Measurements from ENCODE around the gene TNFRSF1B. TPM values are rescaled to one million over a fixed set of nuclear protein-coding genes. Genes with fewer than 3 reads are reported as not detected.

Gene TNFRSF1B
- total and polyA plus RNA-seq, 2 donors (not counting 1 experiment from before 2014, with no cell fraction given) = 24.8 to 27.5 TPM

- Histone ChIP-seq H4K20me1 (ENCODE audit: control insufficient read depth, extremely low read depth, insufficient read depth, low read length) (no peaks in the 10 kb centered on the region), H3K4me2 (ENCODE audit: extremely low read depth, insufficient read depth, low read length) (no peak overlapping the region), H3K27ac (ENCODE audit: insufficient read depth, low read length) (no peak overlapping the region), H2AFZ (ENCODE audit: low read length) (no peak overlapping the region), H3K9me3 (ENCODE audit: control insufficient read depth, insufficient read depth, low read depth, low read length) (no peaks in the 10 kb centered on the region), H3K4me1 (ENCODE audit: control insufficient read depth, extremely low read depth, insufficient read depth, low read length) (no peaks in the 10 kb centered on the region), H3K27me3 (ENCODE audit: control insufficient read depth, insufficient read depth, low read length) (no peaks in the 10 kb centered on the region), H3K9ac (ENCODE audit: insufficient read depth, low read length) (no peak overlapping the region), H3K4me3 (replicated peaks in 1 of 4; ENCODE audit: control extremely low read depth in 1 of 4, insufficient read depth in 1 of 4, low read depth in 3 of 4, low read length in 4 of 4) (no peak overlapping the region), H3K79me2 (ENCODE audit: control insufficient read depth, insufficient read depth, low read length) (no peaks in the 10 kb centered on the region), H3K36me3 (ENCODE audit: control insufficient read depth, insufficient read depth, low read length) (no peaks in the 10 kb centered on the region)
- no peak for TF ChIP-seq EZH2 (IDR thresholded peaks at IDR 0.05; ENCODE audit: low read length, missing control alignments)
- TF ChIP-seq CTCF (conservative IDR thresholded peaks at IDR 0.05 in 1 of 2, IDR thresholded peaks at IDR 0.05 in 1 of 2; ENCODE audit: low read depth in 1 of 2, low read length in 2 of 2) = no peak
- DNase-seq (ENCODE audit: low read depth in 2 of 2) = no peak
Observed at GRCh38 chr1:12127206-12127810, 39.5 kb upstream of the TNFRSF1B start.

- no peaks in the 10 kb centered on the region for H3K9me3 ChIP-seq (ENCODE audit: control insufficient read depth, insufficient read depth, low read depth, low read length)
- no peaks in the 10 kb centered on the region for H3K27me3 ChIP-seq (ENCODE audit: control insufficient read depth, insufficient read depth, low read length)
- no peak for DNase-seq (ENCODE audit: low read depth in 2 of 2)
- no peaks in the 10 kb centered on the region for H3K36me3 ChIP-seq (ENCODE audit: control insufficient read depth, insufficient read depth, low read length)
- TF ChIP-seq EZH2 (IDR thresholded peaks at IDR 0.05; ENCODE audit: low read length, missing control alignments) = no peak
- no peak for TF ChIP-seq CTCF (conservative IDR thresholded peaks at IDR 0.05 in 1 of 2, IDR thresholded peaks at IDR 0.05 in 1 of 2; ENCODE audit: low read depth in 1 of 2, low read length in 2 of 2)
- H2AFZ ChIP-seq (ENCODE audit: low read length) = no peak overlapping the region
- H3K9ac ChIP-seq (ENCODE audit: insufficient read depth, low read length) = no peak overlapping the region
- no peak overlapping the region for H3K4me2 ChIP-seq (ENCODE audit: extremely low read depth, insufficient read depth, low read length)
- no peaks in the 10 kb centered on the region for H3K4me1 ChIP-seq (ENCODE audit: control insufficient read depth, extremely low read depth, insufficient read depth, low read length)
- H3K79me2 ChIP-seq (ENCODE audit: control insufficient read depth, insufficient read depth, low read length) = no peaks in the 10 kb centered on the region
- no peaks in the 10 kb centered on the region for H4K20me1 ChIP-seq (ENCODE audit: control insufficient read depth, extremely low read depth, insufficient read depth, low read length)
- no peak overlapping the region for H3K27ac ChIP-seq (ENCODE audit: insufficient read depth, low read length)
- H3K4me3 ChIP-seq (replicated peaks in 1 of 4; ENCODE audit: control extremely low read depth in 1 of 4, insufficient read depth in 1 of 4, low read depth in 3 of 4, low read length in 4 of 4) = no peak overlapping the region
Observed at GRCh38 chr1:12128120-12128519, 38.7 kb upstream of the TNFRSF1B start.

- Histone ChIP-seq H2AFZ (ENCODE audit: low read length) (no peak overlapping the region), H3K27ac (ENCODE audit: insufficient read depth, low read length) (no peak overlapping the region), H3K79me2 (ENCODE audit: control insufficient read depth, insufficient read depth, low read length) (no peaks in the 10 kb centered on the region), H3K4me1 (ENCODE audit: control insufficient read depth, extremely low read depth, insufficient read depth, low read length) (no peaks in the 10 kb centered on the region), H3K9ac (ENCODE audit: insufficient read depth, low read length) (no peak overlapping the region), H4K20me1 (ENCODE audit: control insufficient read depth, extremely low read depth, insufficient read depth, low read length) (no peaks in the 10 kb centered on the region), H3K4me3 (replicated peaks in 1 of 4; ENCODE audit: control extremely low read depth in 1 of 4, insufficient read depth in 1 of 4, low read depth in 3 of 4, low read length in 4 of 4) (no peak overlapping the region), H3K4me2 (ENCODE audit: extremely low read depth, insufficient read depth, low read length) (no peak overlapping the region), H3K36me3 (ENCODE audit: control insufficient read depth, insufficient read depth, low read length) (no peaks in the 10 kb centered on the region), H3K9me3 (ENCODE audit: control insufficient read depth, insufficient read depth, low read depth, low read length) (no peaks in the 10 kb centered on the region), H3K27me3 (ENCODE audit: control insufficient read depth, insufficient read depth, low read length) (no peaks in the 10 kb centered on the region)
- DNase-seq (ENCODE audit: low read depth in 2 of 2) = no peak
- TF ChIP-seq CTCF (conservative IDR thresholded peaks at IDR 0.05 in 1 of 2, IDR thresholded peaks at IDR 0.05 in 1 of 2; ENCODE audit: low read depth in 1 of 2, low read length in 2 of 2) (no peak), EZH2 (IDR thresholded peaks at IDR 0.05; ENCODE audit: low read length, missing control alignments) (no peak)
Observed at GRCh38 chr1:12129624-12130023, 37.2 kb upstream of the TNFRSF1B start.

Measured in fibroblast of lung (primary cell).